Upper lobe of right lung (tissue), 1 donor: ENCODE data around the gene TRAPPC5. TPM values are rescaled to one million over a fixed set of nuclear protein-coding genes. Genes with fewer than 3 reads are reported as not detected.

Experiments used
- ATAC-seq: fragments of 200-7000 bp; cut with Tn5 transposase; one replicate; pipeline ENCODE4 v1.9.1; 2020; ENCODE audit warnings: mild to moderate bottlenecking, moderate library complexity
- DNase-seq: peaks from one replicate; pipeline ENCODE4 v3.0.0-alpha.2; 2020
- H3K27ac ChIP-seq: fragments of 200-600 bp; one replicate; pipeline ENCODE4 v1.8.0; 2022
- H3K27me3 ChIP-seq: fragments of 200-600 bp; one replicate; pipeline ENCODE4 v1.8.0; 2022; ENCODE audit warnings: mild to moderate bottlenecking
- H3K36me3 ChIP-seq: fragments of 200-600 bp; one replicate; pipeline ENCODE4 v1.8.0; 2022
- H3K4me1 ChIP-seq: fragments of 200-600 bp; one replicate; pipeline ENCODE4 v1.8.0; 2022
- H3K4me3 ChIP-seq: fragments of 200-600 bp; one replicate; pipeline ENCODE4 v1.8.0; 2022; ENCODE audit warnings: mild to moderate bottlenecking
- H3K9me3 ChIP-seq: fragments of 200-600 bp; one replicate; pipeline ENCODE4 v1.8.0; 2022
- CTCF ChIP-seq: fragments of 200-600 bp; IDR thresholded peaks from one replicate; pipeline ENCODE4 v1.8.0; 2022; ENCODE audit warnings: antibody characterized with exemption
- intact Hi-C: fragments of 100-400 bp; cut with DNase I; formaldehyde crosslinking; loops from one replicate; pipeline ENCODE4 v1.11.0; 2022
- total RNA-seq: library from RNA; stranded (reverse); fragmentation: NEBNext Ultra II Directional; extraction: Animal tissue kit (Norgen Biotek cat#: 25700); gene quantifications from one replicate; pipeline ENCODE4 v1.2.1, GENCODE V29; 2021
- donor health status: DM: no; HTN: yes; CAD: no; lungs with severe emphysema.

Gene TRAPPC5
- total RNA-seq, 1 donor from 2014 or later = 83.9 TPM

- Histone ChIP-seq H3K27ac (no peak overlapping the region), H3K27me3 (no peaks in the 10 kb centered on the region), H3K36me3 (peaks cover 25% of the 10 kb centered on the region), H3K4me1 (no peaks in the 10 kb centered on the region), H3K9me3 (no peaks in the 10 kb centered on the region), H3K4me3 (no peak overlapping the region)
- TF ChIP-seq CTCF = no peak
- intact Hi-C loops = loop anchor here (10.0 kb wide), 1 partner anchor 118 kb away; no protein-coding TSS in a partner anchor
- no peak for DNase-seq
- ATAC-seq = no peak
These were observed 6.5 kb downstream of the TRAPPC5 start for GRCh38 chr19:7687177-7687576.

GRCh38 chr19:7689165-7689564 lies 8.5 kb downstream of the TRAPPC5 start:
- no peak for TF ChIP-seq CTCF
- intact Hi-C loops = loop anchor here (10.0 kb wide), 1 partner anchor 116 kb away; no protein-coding TSS in a partner anchor
- H3K36me3 ChIP-seq = peaks cover 9% of the 10 kb centered on the region
- H3K4me3 ChIP-seq = no peak overlapping the region
- no peaks in the 10 kb centered on the region for H3K27me3 ChIP-seq
- H3K27ac ChIP-seq = no peak overlapping the region
- ATAC-seq = peak; percentile 28
- H3K9me3 ChIP-seq = no peaks in the 10 kb centered on the region
- H3K4me1 ChIP-seq = no peaks in the 10 kb centered on the region
- no peak for DNase-seq

- ATAC-seq (no peak), DNase-seq (no peak)
- no peak overlapping the region for H3K4me3 ChIP-seq
- no peaks in the 10 kb centered on the region for H3K9me3 ChIP-seq
- H3K4me1 ChIP-seq = no peaks in the 10 kb centered on the region
- no peaks in the 10 kb centered on the region for H3K27me3 ChIP-seq
- H3K36me3 ChIP-seq = no peaks in the 10 kb centered on the region
- no peak overlapping the region for H3K27ac ChIP-seq
- TF ChIP-seq CTCF = no peak
- intact Hi-C loops = no loop called here
These were observed 10.2 kb downstream of the TRAPPC5 start for GRCh38 chr19:7690779-7691258.

- DNase-seq = no peak
- Histone ChIP-seq H3K9me3 (no peaks in the 10 kb centered on the region), H3K36me3 (no peaks in the 10 kb centered on the region), H3K4me1 (no peaks in the 10 kb centered on the region), H3K27me3 (peaks cover 3% of the 10 kb centered on the region), H3K27ac (no peak overlapping the region), H3K4me3 (no peak overlapping the region)
- intact Hi-C loops = no loop called here
- no peak for ATAC-seq
- no peak for TF ChIP-seq CTCF
These were observed 10.9 kb downstream of the TRAPPC5 start for GRCh38 chr19:7691497-7691896.

- ATAC-seq (no peak), DNase-seq (no peak)
- no peaks in the 10 kb centered on the region for H3K9me3 ChIP-seq
- no peaks in the 10 kb centered on the region for H3K4me1 ChIP-seq
- H3K27ac ChIP-seq = no peak overlapping the region
- intact Hi-C loops = no loop called here
- no peaks in the 10 kb centered on the region for H3K36me3 ChIP-seq
- H3K27me3 ChIP-seq = peaks cover 9% of the 10 kb centered on the region
- no peak overlapping the region for H3K4me3 ChIP-seq
- TF ChIP-seq CTCF = no peak
These were observed 11.9 kb downstream of the TRAPPC5 start for GRCh38 chr19:7692417-7693088.

GRCh38 chr19:7694499-7694898 lies 13.9 kb downstream of the TRAPPC5 start:
- Histone ChIP-seq H3K27ac (no peak overlapping the region), H3K9me3 (no peaks in the 10 kb centered on the region), H3K27me3 (peaks cover 19% of the 10 kb centered on the region), H3K36me3 (no peaks in the 10 kb centered on the region), H3K4me3 (no peak overlapping the region), H3K4me1 (no peaks in the 10 kb centered on the region)
- DNase-seq = no peak
- intact Hi-C loops = no loop called here
- no peak for ATAC-seq
- TF ChIP-seq CTCF = no peak
